ENCODE measurements around the gene TMEM42. TPM values are rescaled to one million over a fixed set of nuclear protein-coding genes. Genes with fewer than 3 reads are reported as not detected.

The TMEM42 gene
- total RNA-seq, 1 experiment from 2014 or later: 11.8 TPM

DNA sequence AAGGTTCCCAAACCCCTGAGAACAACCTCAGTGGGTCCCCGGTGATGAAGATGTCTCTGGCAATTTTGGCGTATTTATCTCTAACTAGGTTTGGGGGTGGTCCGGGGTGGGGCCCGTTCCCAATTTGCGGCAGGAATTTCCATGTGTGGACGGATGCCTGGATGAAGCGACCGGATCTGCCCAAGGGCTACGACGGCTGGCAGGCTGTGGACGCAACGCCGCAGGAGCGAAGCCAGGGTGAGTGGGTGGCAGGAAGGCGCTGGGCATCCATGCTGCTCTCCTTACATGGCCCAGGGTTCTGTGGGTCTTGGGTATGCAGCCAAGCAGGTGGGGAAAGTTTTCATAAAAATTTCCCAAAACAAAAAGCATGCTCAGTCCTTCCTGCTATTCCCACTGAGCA is 42.0 kb downstream of the TMEM42 start:
- Histone ChIP-seq H3K18ac (ENCODE audit: insufficient read length, low read depth, low read length) (no peak overlapping the region), H2BK120ac (ENCODE audit: low read depth, low read length, poor library complexity, severe bottlenecking) (no peak overlapping the region), H2BK12ac (ENCODE audit: insufficient read length, low read depth, low read length) (no peak overlapping the region), H4K91ac (ENCODE audit: insufficient read length, low read depth, low read length) (no peak overlapping the region), H3K79me2 (ENCODE audit: insufficient read depth, low read length) (no peaks in the 10 kb centered on the region), H2BK5ac (ENCODE audit: insufficient read length, low read length) (no peak overlapping the region), H4K20me1 (ENCODE audit: control insufficient read depth, insufficient read depth, insufficient read length) (no peaks in the 10 kb centered on the region), H3K4me1 (ENCODE audit: insufficient read depth, low read length) (no peaks in the 10 kb centered on the region), H2BK20ac (ENCODE audit: low read depth, low read length, poor library complexity, severe bottlenecking) (no peak overlapping the region), H3K56ac (ENCODE audit: insufficient read length, low read depth, low read length) (no peak overlapping the region), H3K23me2 (ENCODE audit: insufficient read length, low read depth, low read length, poor library complexity, severe bottlenecking) (no peaks in the 10 kb centered on the region), H2AK5ac (ENCODE audit: insufficient read length, low read length) (no peak overlapping the region), H3K27me3 (ENCODE audit: insufficient read depth, low read length) (no peaks in the 10 kb centered on the region), H3T11ph (ENCODE audit: low read length) (no peak overlapping the region), H4K5ac (ENCODE audit: insufficient read length, low read depth, low read length) (no peak overlapping the region), H3K23ac (ENCODE audit: insufficient read length, low read depth, low read length) (no peak overlapping the region), H3K27ac (ENCODE audit: insufficient read length, low read depth, low read length) (no peak overlapping the region), H3K14ac (ENCODE audit: insufficient read depth, low read length) (no peak overlapping the region), H3K4me2 (ENCODE audit: insufficient read depth, insufficient read length, low read length) (no peak overlapping the region), H3K9me3 (ENCODE audit: control insufficient read depth, low read depth, low read length) (peaks cover 7% of the 10 kb centered on the region), H3K9ac (ENCODE audit: extremely low read depth, insufficient read length, low read length) (no peak overlapping the region), H2BK15ac (ENCODE audit: low read depth, low read length) (no peak overlapping the region), H4K8ac (replicated peaks; ENCODE audit: insufficient read length, low read depth, low read length) (no peak overlapping the region), H3K4ac (ENCODE audit: low read depth, low read length) (no peak overlapping the region), H2AFZ (ENCODE audit: low read length) (no peak overlapping the region), H3K79me1 (ENCODE audit: insufficient read depth, low read depth, low read length, poor library complexity, severe bottlenecking) (no peaks in the 10 kb centered on the region)
- Mint-ChIP-seq H3K27ac (no peak overlapping the region), H3K9me3 (no peaks in the 10 kb centered on the region), H3K27me3 (ENCODE audit: low read depth) (peaks cover 8% of the 10 kb centered on the region), H3K4me1 (peaks cover 19 to 20% of the 10 kb centered on the region in 2 experiments), H3K4me3 (no peak overlapping the region), H3K36me3 (ENCODE audit: insufficient read depth in 1 of 3, low read depth in 3 of 3) (no peaks in the 10 kb centered on the region)
- no peak for DNase-seq
- TF ChIP-seq, protein P1, sequence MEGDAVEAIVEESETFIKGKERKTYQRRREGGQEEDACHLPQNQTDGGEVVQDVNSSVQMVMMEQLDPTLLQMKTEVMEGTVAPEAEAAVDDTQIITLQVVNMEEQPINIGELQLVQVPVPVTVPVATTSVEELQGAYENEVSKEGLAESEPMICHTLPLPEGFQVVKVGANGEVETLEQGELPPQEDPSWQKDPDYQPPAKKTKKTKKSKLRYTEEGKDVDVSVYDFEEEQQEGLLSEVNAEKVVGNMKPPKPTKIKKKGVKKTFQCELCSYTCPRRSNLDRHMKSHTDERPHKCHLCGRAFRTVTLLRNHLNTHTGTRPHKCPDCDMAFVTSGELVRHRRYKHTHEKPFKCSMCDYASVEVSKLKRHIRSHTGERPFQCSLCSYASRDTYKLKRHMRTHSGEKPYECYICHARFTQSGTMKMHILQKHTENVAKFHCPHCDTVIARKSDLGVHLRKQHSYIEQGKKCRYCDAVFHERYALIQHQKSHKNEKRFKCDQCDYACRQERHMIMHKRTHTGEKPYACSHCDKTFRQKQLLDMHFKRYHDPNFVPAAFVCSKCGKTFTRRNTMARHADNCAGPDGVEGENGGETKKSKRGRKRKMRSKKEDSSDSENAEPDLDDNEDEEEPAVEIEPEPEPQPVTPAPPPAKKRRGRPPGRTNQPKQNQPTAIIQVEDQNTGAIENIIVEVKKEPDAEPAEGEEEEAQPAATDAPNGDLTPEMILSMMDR (conservative IDR thresholded peaks at IDR 0.05): no peak
- WGBS (ENCODE audit: extremely low coverage, insufficient read length, low lambda C conversion rate): no CpG with 5 or more reads among the region's 15 CpGs
